T-helper 17 cell (primary cell): ENCODE data around the gene NUDT1. TPM values are rescaled to one million over a fixed set of nuclear protein-coding genes. Genes with fewer than 3 reads are reported as not detected.

Source experiments
- ATAC-seq: fragments of 150-1000 bp; cut with Tn5 transposase; 2 replicates; pipeline ENCODE4 v1.10.0; 2021; ENCODE audit warnings: mild to moderate bottlenecking, moderate library complexity
- DNase-seq, 3 donors: peaks; one replicate each; pipeline versions ENCODE4 v3.0.0 to v3.0.0-alpha.2; 2020 to 2021
- H3K9me3 ChIP-seq: one replicate; pipeline ENCODE4 v1.7.0; 2013; ENCODE audit warnings: low read length, mild to moderate bottlenecking; ENCODE audit not compliant: control insufficient read depth, poor library complexity, severe bottlenecking
- H3K27ac Mint-ChIP-seq: one replicate; pipeline ENCODE4 v1.8.0; 2022; ENCODE audit warnings: mild to moderate bottlenecking, moderate library complexity, mixed read lengths
- H3K27me3 Mint-ChIP-seq: one replicate; pipeline ENCODE4 v1.8.0; 2022; ENCODE audit warnings: mixed read lengths
- H3K36me3 Mint-ChIP-seq: one replicate; pipeline ENCODE4 v1.8.0; 2022; ENCODE audit warnings: low read depth, mixed read lengths
- H3K4me1 Mint-ChIP-seq: one replicate; pipeline ENCODE4 v1.8.0; 2022; ENCODE audit warnings: mild to moderate bottlenecking, mixed read lengths
- H3K4me3 Mint-ChIP-seq: one replicate; pipeline ENCODE4 v1.8.0; 2022; ENCODE audit warnings: mild to moderate bottlenecking, moderate library complexity, mixed read lengths
- total RNA-seq, 4 donors: library from RNA in 2 of 4; stranded (reverse) in 2 of 4; gene quantifications; one replicate each; pipeline ENCODE4 v1.2.3 and lab custom pipeline; 2022 to 2026

Gene NUDT1
- total RNA-seq, 2 donors from 2014 or later, result 12.7 to 16.2 TPM

DNA sequence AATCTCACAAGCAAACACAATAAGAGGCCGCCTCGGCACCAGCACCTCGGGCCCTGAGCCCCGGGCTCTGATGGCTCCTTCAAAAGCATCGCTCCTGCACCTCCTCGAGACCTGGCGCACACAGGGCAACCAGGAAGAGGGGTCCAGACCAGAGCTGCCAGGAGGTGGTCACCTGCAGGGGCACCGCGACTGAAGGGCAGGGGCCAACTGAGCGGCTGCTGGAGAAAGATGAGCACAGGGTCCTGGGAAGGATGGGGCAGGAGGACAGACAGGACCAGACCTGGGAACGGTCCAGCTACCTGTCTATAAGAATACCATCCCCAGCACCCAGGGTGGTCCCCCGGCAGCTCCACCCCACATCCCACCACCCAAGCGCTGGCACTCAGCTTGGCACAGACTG, 30.1 kb upstream of the NUDT1 start:
- Mint-ChIP-seq H3K27ac (no peak overlapping the region), H3K4me1 (peaks cover 22% of the 10 kb centered on the region), H3K27me3 (no peaks in the 10 kb centered on the region), H3K36me3 (peaks cover 22% of the 10 kb centered on the region), H3K4me3 (no peak overlapping the region)
- H3K9me3 ChIP-seq, result no peaks in the 10 kb centered on the region
- no peak for DNase-seq
- no peak for ATAC-seq

DNA sequence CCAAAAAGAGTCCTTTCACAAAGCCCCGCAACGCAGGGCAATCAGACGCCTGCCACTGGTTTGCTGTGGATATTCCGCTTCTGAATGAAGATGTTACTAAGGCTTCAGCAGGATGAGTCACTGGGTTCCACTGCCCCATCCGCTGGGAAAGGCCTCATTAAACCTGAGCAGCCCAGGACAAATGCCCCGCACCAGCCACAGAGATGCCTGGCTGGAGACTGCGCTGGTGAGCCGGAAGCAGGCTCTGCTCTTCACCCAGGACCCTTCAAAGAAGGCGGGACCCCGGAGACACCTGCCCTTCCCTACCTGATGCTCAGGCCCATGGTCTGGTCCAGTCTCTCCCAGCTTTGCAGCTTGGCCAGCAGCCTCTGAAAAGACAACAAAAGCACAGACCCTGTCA, 29.1 kb upstream of the NUDT1 start:
- DNase-seq (no peak), ATAC-seq (no peak)
- Mint-ChIP-seq H3K27me3 (no peaks in the 10 kb centered on the region), H3K27ac (no peak overlapping the region), H3K4me1 (peaks cover 23% of the 10 kb centered on the region), H3K36me3 (peaks cover 26% of the 10 kb centered on the region), H3K4me3 (no peak overlapping the region)
- no peaks in the 10 kb centered on the region for H3K9me3 ChIP-seq

DNA sequence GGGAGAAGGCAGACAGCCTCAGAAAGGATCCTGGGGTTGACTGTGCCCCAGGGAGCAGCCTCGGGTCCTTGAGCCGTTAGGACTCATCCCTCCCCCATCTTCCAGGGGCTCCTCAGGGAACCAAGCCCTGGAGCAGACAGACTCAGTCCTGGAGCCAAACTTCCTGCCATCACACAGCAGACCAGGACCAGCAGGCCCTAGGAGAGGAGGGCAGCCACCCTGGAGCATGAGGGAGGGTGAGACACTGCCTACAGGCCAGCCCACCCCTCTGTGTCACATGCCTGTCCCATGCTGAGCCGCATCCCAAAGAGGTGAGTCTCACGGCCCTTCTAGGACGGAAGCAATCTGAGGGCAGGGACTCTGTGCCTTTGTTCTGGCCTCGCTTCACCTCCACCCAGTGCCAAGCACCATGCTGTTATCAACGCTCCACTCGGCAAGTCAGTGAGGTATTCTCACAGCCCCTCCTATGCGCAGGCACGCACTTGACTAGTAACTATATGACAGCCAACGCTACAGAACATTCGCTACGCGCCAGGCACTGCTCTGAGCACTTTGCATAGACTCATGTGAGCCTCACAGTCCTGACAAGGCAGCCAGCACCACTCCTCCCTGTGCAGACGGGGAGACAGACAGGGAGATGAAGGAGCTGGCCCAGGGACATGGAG, 28.3 kb upstream of the NUDT1 start:
- Mint-ChIP-seq H3K4me1 (peaks cover 23% of the 10 kb centered on the region), H3K4me3 (no peak overlapping the region), H3K36me3 (peaks cover 24% of the 10 kb centered on the region), H3K27me3 (no peaks in the 10 kb centered on the region), H3K27ac (peak overlapping the region; percentile 79)
- no peak for ATAC-seq
- no peak for DNase-seq
- H3K9me3 ChIP-seq, result no peaks in the 10 kb centered on the region

DNA sequence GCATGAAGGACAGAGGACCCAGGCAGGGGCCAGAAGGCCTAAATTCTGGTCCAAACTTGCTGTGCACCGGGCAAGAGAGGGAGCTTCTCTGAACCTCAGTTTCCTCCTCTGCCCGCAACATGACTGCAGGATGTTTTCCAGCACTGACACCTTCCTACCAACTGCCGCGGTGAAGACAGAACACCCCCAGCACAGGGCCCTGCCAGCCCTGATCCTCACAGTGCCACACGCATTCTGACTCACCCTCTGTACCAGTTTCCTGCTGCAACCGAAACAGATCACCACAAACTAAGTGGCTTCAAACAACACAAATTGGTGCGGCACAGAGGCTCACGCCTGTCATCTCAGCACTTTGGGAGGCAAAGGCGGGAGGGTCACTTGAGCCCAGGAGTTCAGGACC, 27.4 kb upstream of the NUDT1 start:
- H3K36me3 Mint-ChIP-seq, result peaks cover 21% of the 10 kb centered on the region
- no peaks in the 10 kb centered on the region for H3K27me3 Mint-ChIP-seq
- peaks cover 23% of the 10 kb centered on the region for H3K4me1 Mint-ChIP-seq
- ATAC-seq (peak; percentile 68), DNase-seq (no peak)
- H3K4me3 Mint-ChIP-seq, result no peak overlapping the region
- no peak overlapping the region for H3K27ac Mint-ChIP-seq
- no peaks in the 10 kb centered on the region for H3K9me3 ChIP-seq

DNA sequence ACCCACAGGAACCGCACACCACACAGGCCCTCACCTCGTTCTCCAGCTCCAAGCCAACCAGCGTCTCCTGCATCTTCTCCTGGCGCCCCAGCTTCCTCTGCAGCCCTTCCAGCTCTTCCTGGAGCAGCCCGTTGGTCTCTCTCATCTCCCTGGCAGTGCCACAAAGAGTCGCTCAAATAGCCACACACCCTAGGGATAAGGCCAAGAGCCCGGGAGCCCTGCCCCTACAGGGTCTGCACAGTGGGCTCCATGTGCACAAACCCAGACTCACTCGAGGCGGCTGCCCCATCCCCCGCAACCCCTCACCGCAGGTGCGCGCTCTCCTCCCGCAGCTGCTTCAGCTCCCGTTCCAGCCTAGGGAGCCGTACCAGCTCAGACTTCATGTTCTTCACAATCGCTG, 26.2 kb upstream of the NUDT1 start:
- Mint-ChIP-seq H3K4me3 (no peak overlapping the region), H3K4me1 (peaks cover 21% of the 10 kb centered on the region), H3K27me3 (no peaks in the 10 kb centered on the region), H3K36me3 (peaks cover 21% of the 10 kb centered on the region), H3K27ac (peak overlapping the region; percentile 53)
- no peak for ATAC-seq
- no peak for DNase-seq
- H3K9me3 ChIP-seq, result no peaks in the 10 kb centered on the region

DNA sequence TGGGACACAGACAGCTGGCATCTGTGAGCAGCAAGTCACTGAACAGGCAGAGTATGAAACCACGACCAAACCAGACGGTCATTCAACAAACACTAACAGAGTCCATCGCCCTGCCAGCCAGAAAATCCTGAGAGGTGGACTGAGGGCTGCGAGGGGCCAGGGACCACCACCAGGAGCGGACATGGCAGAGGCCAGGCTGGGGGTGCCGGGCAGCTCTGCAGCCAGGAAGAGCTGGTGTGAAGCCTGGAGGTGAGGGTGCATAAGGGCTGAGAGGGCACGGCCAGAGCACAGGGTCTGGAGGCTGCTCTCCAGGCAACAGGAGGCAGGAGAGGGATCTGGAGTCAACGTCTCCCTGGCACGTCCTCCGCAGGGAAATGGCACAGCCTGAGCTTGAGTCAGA, 24.8 kb upstream of the NUDT1 start:
- Mint-ChIP-seq H3K27me3 (no peaks in the 10 kb centered on the region), H3K4me1 (peaks cover 21% of the 10 kb centered on the region), H3K36me3 (peaks cover 21% of the 10 kb centered on the region), H3K4me3 (no peak overlapping the region), H3K27ac (no peak overlapping the region)
- no peaks in the 10 kb centered on the region for H3K9me3 ChIP-seq
- no peak for ATAC-seq
- DNase-seq, result no peak

DNA sequence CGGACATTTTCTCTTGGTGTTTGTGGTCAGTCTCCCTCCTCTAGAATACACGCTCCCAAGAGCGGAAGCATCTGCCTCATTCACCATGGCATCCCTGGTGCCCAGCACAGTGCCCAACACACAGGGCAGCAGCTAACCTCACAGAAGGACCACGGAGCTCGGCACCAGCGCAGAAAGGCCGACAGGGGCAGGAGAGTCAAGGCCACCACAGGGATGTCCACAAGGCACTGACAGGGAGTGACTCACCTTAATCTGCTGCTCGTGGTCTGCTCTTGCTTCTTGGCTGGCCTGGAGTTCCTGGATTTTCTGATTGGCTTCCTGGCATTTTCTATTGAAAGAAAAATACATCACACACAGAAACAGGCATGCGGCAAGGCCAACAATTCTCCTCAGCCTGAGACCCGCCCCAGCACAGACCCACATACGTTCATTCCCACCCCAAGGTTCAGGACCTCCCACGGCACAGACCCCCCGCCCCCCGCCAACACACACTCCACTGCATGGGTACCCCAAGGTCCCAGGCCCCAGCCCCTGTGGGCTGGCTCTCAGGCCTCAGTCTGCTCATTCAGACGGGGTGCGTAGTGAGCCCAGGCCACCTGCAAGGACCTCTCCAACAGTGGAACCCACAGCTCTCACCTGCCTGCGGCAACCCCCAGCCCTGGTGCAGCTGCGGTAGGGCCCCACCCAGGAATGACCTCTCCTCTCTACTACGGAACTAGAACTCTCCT, 24.1 kb upstream of the NUDT1 start:
- no peaks in the 10 kb centered on the region for H3K9me3 ChIP-seq
- no peak for ATAC-seq
- Mint-ChIP-seq H3K4me3 (no peak overlapping the region), H3K27ac (no peak overlapping the region), H3K36me3 (peaks cover 18% of the 10 kb centered on the region), H3K27me3 (no peaks in the 10 kb centered on the region), H3K4me1 (peaks cover 19% of the 10 kb centered on the region)
- DNase-seq, result no peak

DNA sequence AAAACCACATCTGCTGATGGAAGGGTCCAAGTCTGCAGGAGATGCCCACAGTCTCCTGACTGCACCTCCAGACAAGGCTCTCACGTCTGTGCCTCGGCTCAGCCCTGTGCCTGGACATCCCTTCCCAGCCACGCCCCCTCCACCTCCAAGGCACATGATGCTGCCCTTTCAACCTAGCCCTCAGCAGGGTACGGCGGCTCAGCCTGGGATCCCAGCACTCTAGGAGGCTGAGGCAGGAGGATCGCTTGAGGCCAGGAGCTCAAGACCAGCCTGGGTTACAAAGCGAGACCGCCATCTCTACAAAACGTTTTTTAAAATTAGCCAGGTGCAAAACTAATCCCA, 23.6 kb upstream of the NUDT1 start:
- peaks cover 18% of the 10 kb centered on the region for H3K36me3 Mint-ChIP-seq
- H3K9me3 ChIP-seq, result no peaks in the 10 kb centered on the region
- no peaks in the 10 kb centered on the region for H3K27me3 Mint-ChIP-seq
- no peak overlapping the region for H3K4me3 Mint-ChIP-seq
- peaks cover 19% of the 10 kb centered on the region for H3K4me1 Mint-ChIP-seq
- ATAC-seq (no peak), DNase-seq (no peak)
- no peak overlapping the region for H3K27ac Mint-ChIP-seq

DNA sequence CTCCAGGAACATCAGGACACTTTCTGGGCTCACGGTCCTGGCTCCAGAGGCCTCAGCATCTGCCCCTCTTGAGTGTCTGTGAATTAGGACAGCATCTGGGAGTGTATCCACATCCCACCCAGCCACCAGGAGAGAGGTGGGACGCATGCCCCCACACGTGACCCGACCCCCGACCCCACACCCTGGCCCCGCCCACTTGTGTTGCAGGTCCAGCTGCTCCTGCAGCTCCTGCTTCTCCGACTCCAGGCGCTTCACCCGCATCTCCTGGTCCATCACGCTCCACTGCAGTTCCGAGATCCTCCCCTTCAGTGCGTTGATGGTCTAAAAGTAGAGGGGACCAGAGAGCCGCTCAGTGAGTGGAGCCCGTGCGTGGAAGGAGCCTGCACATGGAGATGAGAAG, 22.9 kb upstream of the NUDT1 start:
- no peaks in the 10 kb centered on the region for H3K27me3 Mint-ChIP-seq
- no peak overlapping the region for H3K4me3 Mint-ChIP-seq
- DNase-seq (no peak), ATAC-seq (no peak)
- H3K4me1 Mint-ChIP-seq, result peaks cover 16% of the 10 kb centered on the region
- H3K9me3 ChIP-seq, result no peaks in the 10 kb centered on the region
- no peak overlapping the region for H3K27ac Mint-ChIP-seq
- peaks cover 15% of the 10 kb centered on the region for H3K36me3 Mint-ChIP-seq

DNA sequence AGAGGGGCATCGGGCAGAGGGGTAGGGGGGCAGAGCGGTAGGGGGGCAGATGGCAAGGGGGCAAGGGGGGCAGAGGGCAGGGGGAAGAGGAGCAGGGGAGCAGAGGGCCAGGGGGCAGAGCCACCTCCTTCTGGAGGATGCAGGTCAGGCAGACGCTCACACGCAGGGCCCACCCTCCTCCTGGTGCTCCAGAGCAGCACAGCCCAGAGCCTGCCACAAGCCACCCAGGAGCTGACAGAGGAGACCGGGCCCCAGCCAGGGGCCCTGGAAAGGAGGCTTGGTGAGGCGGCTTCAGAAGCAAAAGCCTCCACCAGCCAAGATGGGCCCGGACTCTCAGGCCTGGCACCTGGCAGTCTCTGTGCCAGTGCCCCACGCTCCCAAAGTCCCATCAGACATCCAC, 22.4 kb upstream of the NUDT1 start:
- peaks cover 17% of the 10 kb centered on the region for H3K4me1 Mint-ChIP-seq
- no peak overlapping the region for H3K27ac Mint-ChIP-seq
- H3K36me3 Mint-ChIP-seq, result peaks cover 15% of the 10 kb centered on the region
- H3K9me3 ChIP-seq, result no peaks in the 10 kb centered on the region
- DNase-seq (no peak), ATAC-seq (no peak)
- H3K4me3 Mint-ChIP-seq, result no peak overlapping the region
- H3K27me3 Mint-ChIP-seq, result no peaks in the 10 kb centered on the region

DNA sequence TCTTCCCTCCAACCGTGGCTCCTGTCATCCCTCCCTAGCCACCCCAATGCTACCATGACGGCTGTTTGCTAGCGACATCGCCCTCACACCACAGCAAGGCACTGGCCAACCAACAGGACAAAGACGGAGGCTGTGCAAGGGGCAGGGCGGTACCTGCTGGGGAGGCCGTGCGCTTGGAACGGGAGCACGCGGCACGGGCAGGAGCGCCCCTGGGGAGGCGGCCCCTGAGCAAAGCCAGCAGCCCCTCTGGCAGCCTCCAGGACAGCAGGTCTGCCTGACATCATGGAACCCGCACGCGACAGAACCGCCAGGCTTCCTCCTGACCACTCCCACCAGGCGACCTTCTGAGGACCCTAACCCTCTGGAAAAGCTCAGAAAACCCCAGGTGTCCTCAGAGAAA, 22.0 kb upstream of the NUDT1 start:
- Mint-ChIP-seq H3K36me3 (peaks cover 15% of the 10 kb centered on the region), H3K27me3 (no peaks in the 10 kb centered on the region), H3K4me3 (no peak overlapping the region), H3K4me1 (peaks cover 15% of the 10 kb centered on the region), H3K27ac (no peak overlapping the region)
- DNase-seq (no peak), ATAC-seq (no peak)
- no peaks in the 10 kb centered on the region for H3K9me3 ChIP-seq

DNA sequence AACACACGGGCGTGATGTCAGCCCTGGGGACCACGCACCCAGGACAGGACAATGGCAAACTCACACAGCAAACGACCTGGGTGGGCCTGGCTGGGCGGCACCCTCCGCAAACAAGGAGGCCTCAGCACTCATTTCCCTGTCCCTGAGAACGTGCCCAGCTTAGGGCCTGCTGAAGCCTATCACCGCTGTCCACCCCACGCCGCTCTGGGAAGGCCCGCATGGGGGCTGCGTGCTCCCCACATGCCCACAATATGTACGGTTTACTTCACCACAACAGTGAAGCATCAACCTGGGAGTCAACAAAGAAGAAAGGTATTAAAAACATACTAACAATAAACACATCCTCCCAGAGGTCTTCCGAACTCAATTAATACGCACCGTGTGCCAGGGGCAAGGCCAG, 21.5 kb upstream of the NUDT1 start:
- peaks cover 12% of the 10 kb centered on the region for H3K4me1 Mint-ChIP-seq
- ATAC-seq (no peak), DNase-seq (no peak)
- H3K27me3 Mint-ChIP-seq, result no peaks in the 10 kb centered on the region
- H3K27ac Mint-ChIP-seq, result no peak overlapping the region
- no peaks in the 10 kb centered on the region for H3K9me3 ChIP-seq
- H3K36me3 Mint-ChIP-seq, result peaks cover 13% of the 10 kb centered on the region
- no peak overlapping the region for H3K4me3 Mint-ChIP-seq

DNA sequence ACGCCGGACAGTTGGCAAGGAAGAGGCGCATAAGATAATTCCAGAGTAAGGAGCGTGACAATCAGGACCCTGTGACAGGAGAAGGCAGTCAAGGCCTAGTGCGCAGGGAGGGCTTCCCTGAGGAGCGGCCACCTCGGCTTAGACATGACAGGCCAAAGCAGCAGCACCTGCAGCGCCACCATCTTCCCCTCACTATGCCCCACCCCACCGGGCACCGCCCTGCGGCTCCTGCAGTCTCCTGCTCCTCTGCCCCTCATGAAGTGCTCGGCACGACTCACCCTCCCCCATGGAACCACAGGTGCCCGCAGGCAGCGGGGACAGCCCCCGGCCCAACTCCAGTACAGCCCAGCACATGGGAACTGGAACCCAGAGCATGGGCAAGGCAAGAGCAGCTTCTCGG, 21.1 kb upstream of the NUDT1 start:
- H3K4me3 Mint-ChIP-seq, result no peak overlapping the region
- no peak overlapping the region for H3K27ac Mint-ChIP-seq
- DNase-seq (no peak), ATAC-seq (no peak)
- H3K4me1 Mint-ChIP-seq, result peaks cover 9% of the 10 kb centered on the region
- no peaks in the 10 kb centered on the region for H3K27me3 Mint-ChIP-seq
- peaks cover 12% of the 10 kb centered on the region for H3K36me3 Mint-ChIP-seq
- no peaks in the 10 kb centered on the region for H3K9me3 ChIP-seq

DNA sequence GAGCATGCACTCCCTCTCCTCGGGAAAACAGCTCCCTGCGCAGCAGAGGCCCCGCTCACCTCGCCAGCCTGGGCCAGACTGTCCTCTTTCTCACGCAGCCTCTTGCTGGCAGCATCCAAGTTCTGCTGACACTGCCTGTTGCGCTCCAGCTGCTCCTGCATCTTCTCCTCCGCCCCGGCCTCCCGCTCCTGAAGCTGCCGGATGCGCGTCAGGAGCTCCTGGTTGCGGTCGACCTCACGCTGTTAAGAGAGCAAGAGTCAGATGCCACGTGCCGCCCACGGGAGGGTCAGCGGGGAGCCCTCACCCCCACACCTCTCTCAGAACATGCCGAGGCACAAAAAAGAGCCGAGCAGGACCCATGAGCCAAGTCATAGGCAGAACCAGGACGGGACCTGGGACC, 19.5 kb upstream of the NUDT1 start:
- ATAC-seq, result no peak
- H3K4me1 Mint-ChIP-seq, result peaks cover 6% of the 10 kb centered on the region
- peaks cover 7% of the 10 kb centered on the region for H3K36me3 Mint-ChIP-seq

More for the DNA sequence above, 19.5 kb upstream of the NUDT1 start:
- no peak overlapping the region for H3K4me3 Mint-ChIP-seq
- H3K9me3 ChIP-seq, result no peaks in the 10 kb centered on the region
- no peaks in the 10 kb centered on the region for H3K27me3 Mint-ChIP-seq
- H3K27ac Mint-ChIP-seq, result no peak overlapping the region
- no peak for DNase-seq
